Activated naive CD4-positive, alpha-beta T cell treated with anti-CD3 and anti-CD28 coated beads, Interleukin-2, amount 50 U/mL, for 24 hours (primary cell): ENCODE data around the gene IKZF2.

ENCODE experiments used
- H3K27ac Mint-ChIP-seq: one replicate; pipeline ENCODE4 v1.8.0; 2021; ENCODE audit warnings: mild to moderate bottlenecking, mixed read lengths
- H3K27me3 Mint-ChIP-seq: one replicate; pipeline ENCODE4 v1.8.0; 2021; ENCODE audit warnings: mixed read lengths
- H3K36me3 Mint-ChIP-seq: one replicate; pipeline ENCODE4 v1.8.0; 2021; ENCODE audit warnings: mixed read lengths
- H3K4me1 Mint-ChIP-seq: one replicate; pipeline ENCODE4 v1.8.0; 2021; ENCODE audit warnings: mixed read lengths
- H3K4me3 Mint-ChIP-seq: one replicate; pipeline ENCODE4 v1.8.0; 2021; ENCODE audit warnings: mild to moderate bottlenecking, mixed read lengths
- H3K9me3 Mint-ChIP-seq: one replicate; pipeline ENCODE4 v1.8.0; 2021; ENCODE audit warnings: mixed read lengths

Gene IKZF2

GRCh38 chr2:213162516-213163118 is 11.2 kb upstream of the IKZF2 start:
- Mint-ChIP-seq H3K4me3 (no peak overlapping the region), H3K9me3 (no peaks in the 10 kb centered on the region), H3K4me1 (no peaks in the 10 kb centered on the region), H3K36me3 (no peaks in the 10 kb centered on the region), H3K27ac (no peak overlapping the region), H3K27me3 (no peaks in the 10 kb centered on the region)

GRCh38 chr2:213161759-213162515 is 10.5 kb upstream of the IKZF2 start:
- Mint-ChIP-seq H3K4me3 (no peak overlapping the region), H3K9me3 (no peaks in the 10 kb centered on the region), H3K36me3 (no peaks in the 10 kb centered on the region), H3K4me1 (no peaks in the 10 kb centered on the region), H3K27me3 (no peaks in the 10 kb centered on the region), H3K27ac (no peak overlapping the region)

DNA sequence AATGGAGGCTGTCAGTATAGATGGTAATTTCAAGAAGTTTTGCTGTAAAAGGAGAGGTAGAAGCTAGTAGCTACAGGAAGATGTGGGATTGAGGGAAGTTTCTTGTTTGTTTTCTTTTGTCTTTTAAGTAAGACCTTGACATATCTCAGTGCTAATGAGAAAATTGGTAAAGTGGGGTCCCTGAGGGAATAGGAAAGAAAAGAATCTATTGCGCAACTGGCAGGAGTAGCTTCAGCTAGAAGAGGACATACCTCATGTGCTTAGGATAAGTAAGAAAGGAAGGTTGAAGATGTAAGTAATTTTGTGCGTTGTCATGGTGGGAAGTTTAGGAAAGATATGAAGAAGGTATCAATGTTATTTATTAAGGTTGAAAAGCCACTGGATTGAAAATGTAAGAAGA is 8.4 kb upstream of the IKZF2 start:
- Mint-ChIP-seq H3K9me3 (no peaks in the 10 kb centered on the region), H3K27me3 (peaks cover 3% of the 10 kb centered on the region), H3K4me1 (no peaks in the 10 kb centered on the region), H3K4me3 (no peak overlapping the region), H3K27ac (no peak overlapping the region), H3K36me3 (no peaks in the 10 kb centered on the region)

DNA sequence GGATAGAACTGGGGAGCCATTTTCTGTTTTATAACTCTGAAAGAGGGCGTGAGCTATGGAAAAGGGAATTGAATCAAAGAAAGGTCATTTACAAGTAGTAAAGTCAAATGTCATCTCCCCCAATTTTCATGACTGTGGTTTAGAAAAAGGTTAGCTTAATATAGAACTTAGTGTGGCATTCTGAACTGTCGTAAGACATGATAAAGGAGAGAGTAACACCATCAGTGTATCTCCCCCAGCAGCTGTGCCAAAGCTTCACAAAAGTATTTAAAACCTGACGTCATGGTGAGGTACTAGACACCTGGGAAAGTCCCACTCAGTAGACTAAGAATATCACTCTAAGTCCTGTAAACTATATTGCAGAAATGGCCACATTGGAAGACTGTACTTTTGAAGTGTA is 5.8 kb upstream of the IKZF2 start:
- Mint-ChIP-seq H3K4me1 (peaks cover 6% of the 10 kb centered on the region), H3K27ac (no peak overlapping the region), H3K9me3 (no peaks in the 10 kb centered on the region), H3K36me3 (no peaks in the 10 kb centered on the region), H3K27me3 (peaks cover 22% of the 10 kb centered on the region), H3K4me3 (no peak overlapping the region)

DNA sequence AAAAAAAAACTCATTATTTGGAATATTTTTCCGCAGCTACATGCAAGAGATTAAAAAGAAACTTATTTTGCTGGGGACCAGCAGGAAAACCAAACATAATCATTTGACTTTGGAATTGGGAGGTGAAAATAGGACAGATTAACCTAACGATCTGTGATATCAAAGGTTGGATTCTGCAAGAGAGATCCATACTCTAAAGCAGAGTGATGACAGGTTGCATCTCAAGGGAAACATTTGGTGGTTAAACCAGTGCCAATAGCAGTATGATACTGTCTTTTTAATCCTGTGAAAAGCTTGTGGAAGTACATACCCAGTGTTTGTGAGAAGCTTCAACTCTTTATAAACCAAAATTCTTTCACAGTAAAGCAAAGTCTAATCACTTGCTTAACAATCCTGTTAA is 5.3 kb upstream of the IKZF2 start:
- H3K4me1 Mint-ChIP-seq: peaks cover 7% of the 10 kb centered on the region
- no peaks in the 10 kb centered on the region for H3K9me3 Mint-ChIP-seq
- H3K27ac Mint-ChIP-seq: no peak overlapping the region
- peaks cover 23% of the 10 kb centered on the region for H3K27me3 Mint-ChIP-seq
- H3K4me3 Mint-ChIP-seq: no peak overlapping the region
- H3K36me3 Mint-ChIP-seq: no peaks in the 10 kb centered on the region

GRCh38 chr2:213152888-213153287 is 1.5 kb upstream of the IKZF2 start:
- Mint-ChIP-seq H3K27ac (no peak overlapping the region), H3K9me3 (no peaks in the 10 kb centered on the region), H3K4me1 (peaks cover 26% of the 10 kb centered on the region), H3K4me3 (peak overlapping the region; percentile 80), H3K27me3 (peaks cover 48% of the 10 kb centered on the region), H3K36me3 (no peaks in the 10 kb centered on the region)

GRCh38 chr2:213152065-213152794 is 818 bp upstream of the IKZF2 start:
- H3K4me3 Mint-ChIP-seq: peak overlapping the region; percentile 80
- H3K27ac Mint-ChIP-seq: peak overlapping the region; percentile 35
- H3K27me3 Mint-ChIP-seq: peaks cover 48% of the 10 kb centered on the region
- H3K9me3 Mint-ChIP-seq: no peaks in the 10 kb centered on the region
- peaks cover 26% of the 10 kb centered on the region for H3K4me1 Mint-ChIP-seq
- H3K36me3 Mint-ChIP-seq: no peaks in the 10 kb centered on the region

DNA sequence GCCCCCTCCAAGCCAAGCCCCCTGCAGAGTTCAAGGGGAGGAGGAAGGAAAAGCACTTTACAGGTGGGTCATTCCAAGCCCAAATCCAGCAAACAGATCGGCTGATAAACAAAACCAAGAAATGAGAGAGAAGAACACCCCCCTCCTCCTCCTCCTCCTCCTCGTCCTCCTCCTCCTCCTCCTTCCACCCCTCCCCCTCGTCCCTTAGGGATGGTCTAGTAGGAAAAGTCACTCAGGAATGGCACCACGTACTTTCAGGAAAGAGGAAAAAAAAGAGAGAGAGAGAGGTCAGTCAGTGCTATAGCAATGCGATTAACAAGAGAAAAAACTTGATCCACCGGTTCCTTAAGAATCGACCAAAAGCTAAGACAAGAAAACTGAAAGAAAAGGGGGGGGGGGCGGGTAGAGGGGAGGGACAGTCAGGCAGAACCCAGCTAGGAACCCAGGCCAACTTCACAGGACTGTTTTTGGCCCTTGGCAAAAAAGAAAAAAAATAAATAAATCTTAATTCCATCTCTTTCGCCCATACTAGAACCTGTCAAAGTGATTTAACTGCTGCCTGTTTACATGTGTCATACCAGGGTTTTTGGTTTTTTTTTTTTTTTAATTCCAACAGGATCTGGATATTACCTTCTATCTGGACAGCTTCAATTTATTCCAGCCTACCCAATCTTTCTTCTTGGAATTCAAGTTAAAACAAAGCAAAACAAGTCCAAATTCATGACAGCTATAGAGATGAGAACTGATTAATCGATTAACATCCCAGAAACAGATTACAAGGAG is 906 bp downstream of the IKZF2 start:
- Mint-ChIP-seq H3K36me3 (no peaks in the 10 kb centered on the region), H3K9me3 (no peaks in the 10 kb centered on the region), H3K27ac (peak overlapping the region; percentile 23), H3K27me3 (peaks cover 45% of the 10 kb centered on the region), H3K4me3 (peak overlapping the region; percentile 78), H3K4me1 (peaks cover 26% of the 10 kb centered on the region)

GRCh38 chr2:213149949-213150314 is 1.5 kb downstream of the IKZF2 start:
- Mint-ChIP-seq H3K4me1 (peaks cover 26% of the 10 kb centered on the region), H3K27me3 (peaks cover 45% of the 10 kb centered on the region), H3K9me3 (no peaks in the 10 kb centered on the region)

DNA sequence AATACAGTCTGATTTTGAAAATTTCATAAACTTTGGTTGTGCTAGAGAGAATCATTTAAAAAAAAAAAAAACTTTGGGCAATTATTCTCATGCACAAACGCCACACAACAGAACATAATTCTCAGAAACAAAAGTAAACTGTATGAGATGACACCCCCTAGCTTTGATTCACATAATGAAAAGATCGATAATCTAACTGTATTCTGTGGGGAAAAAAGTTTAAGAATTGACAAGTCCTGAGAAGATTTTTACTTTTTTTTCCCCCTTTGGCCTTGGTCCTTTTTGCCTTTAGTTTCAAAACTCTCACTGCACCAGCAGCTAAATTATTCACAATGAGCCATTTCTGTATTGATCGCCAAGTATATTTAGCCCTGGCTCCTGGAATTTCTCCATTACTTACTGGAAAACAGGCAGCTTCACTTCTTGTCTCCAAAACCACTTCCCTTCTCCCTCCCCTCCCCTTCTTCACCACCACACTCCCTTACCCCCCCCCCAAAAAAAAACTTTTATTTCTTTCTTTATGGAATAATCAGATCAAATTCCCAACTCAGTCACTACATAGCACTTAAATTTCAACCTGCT is 2.0 kb downstream of the IKZF2 start:
- H3K4me1 Mint-ChIP-seq: peaks cover 31% of the 10 kb centered on the region

More at GRCh38 chr2:213149949-213150314, 1.5 kb downstream of the IKZF2 start:
- H3K27ac Mint-ChIP-seq: peak overlapping the region; percentile 23
- no peaks in the 10 kb centered on the region for H3K36me3 Mint-ChIP-seq
- peak overlapping the region; percentile 78 for H3K4me3 Mint-ChIP-seq

DNA sequence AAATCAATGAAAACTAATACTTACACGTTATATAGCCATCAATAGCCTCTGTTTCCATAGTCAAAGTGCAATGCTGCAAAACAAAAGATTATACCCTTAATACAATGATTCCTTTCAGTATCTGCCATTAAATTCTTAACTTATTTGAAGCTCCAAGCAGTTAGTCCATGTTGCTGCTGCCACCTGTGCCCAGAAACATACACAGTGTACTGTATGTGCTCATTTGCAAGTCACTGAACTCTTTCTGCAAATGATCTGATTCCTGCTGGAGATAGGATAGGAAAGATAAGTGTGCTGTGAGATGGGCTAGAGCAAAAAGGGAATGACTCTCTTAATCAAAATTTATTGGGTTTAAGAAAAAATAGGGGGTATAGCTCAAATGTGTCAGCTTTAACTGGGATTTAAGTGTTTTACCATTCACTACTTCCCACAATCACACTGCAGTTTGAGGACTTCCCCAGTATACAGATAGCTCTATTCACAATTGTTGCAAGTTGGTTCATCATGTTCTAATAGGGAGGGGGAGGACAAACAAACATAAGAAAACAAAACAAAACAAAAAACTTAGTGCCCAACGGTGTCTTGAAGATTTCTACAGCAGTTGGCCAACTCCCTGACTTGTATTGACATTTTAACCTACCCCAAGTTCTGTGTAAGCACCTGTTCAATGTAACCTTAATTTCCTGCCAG is 2.7 kb downstream of the IKZF2 start:
- Mint-ChIP-seq H3K4me3 (peak overlapping the region; percentile 78), H3K4me1 (peaks cover 31% of the 10 kb centered on the region), H3K27ac (no peak overlapping the region), H3K27me3 (peaks cover 40% of the 10 kb centered on the region), H3K36me3 (no peaks in the 10 kb centered on the region), H3K9me3 (no peaks in the 10 kb centered on the region)

More for the DNA sequence above, 2.0 kb downstream of the IKZF2 start:
- Mint-ChIP-seq H3K4me3 (peak overlapping the region; percentile 78), H3K9me3 (no peaks in the 10 kb centered on the region), H3K36me3 (no peaks in the 10 kb centered on the region), H3K27me3 (peaks cover 42% of the 10 kb centered on the region), H3K27ac (no peak overlapping the region)

DNA sequence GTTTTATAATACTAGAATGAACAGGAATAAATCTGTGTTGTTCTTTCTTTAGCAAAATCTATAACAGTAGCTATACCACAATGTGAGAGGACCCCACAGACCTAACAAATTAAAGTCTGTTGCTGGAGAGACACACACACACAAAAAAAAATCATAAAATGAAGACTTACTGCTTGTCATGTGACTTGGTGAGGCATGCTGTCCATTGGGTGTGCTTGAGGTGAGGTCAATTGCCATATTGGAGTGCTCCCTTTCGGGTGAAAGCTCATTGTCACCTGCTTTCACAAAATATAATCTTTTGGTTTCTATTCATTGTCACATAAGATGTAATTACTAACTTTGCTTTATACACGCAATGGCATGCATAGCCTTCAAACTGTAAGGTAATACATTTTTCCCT is 3.9 kb downstream of the IKZF2 start:
- H3K36me3 Mint-ChIP-seq: no peaks in the 10 kb centered on the region
- H3K27me3 Mint-ChIP-seq: peaks cover 29% of the 10 kb centered on the region
- no peak overlapping the region for H3K27ac Mint-ChIP-seq
- no peaks in the 10 kb centered on the region for H3K9me3 Mint-ChIP-seq
- peaks cover 28% of the 10 kb centered on the region for H3K4me1 Mint-ChIP-seq
- no peak overlapping the region for H3K4me3 Mint-ChIP-seq

DNA sequence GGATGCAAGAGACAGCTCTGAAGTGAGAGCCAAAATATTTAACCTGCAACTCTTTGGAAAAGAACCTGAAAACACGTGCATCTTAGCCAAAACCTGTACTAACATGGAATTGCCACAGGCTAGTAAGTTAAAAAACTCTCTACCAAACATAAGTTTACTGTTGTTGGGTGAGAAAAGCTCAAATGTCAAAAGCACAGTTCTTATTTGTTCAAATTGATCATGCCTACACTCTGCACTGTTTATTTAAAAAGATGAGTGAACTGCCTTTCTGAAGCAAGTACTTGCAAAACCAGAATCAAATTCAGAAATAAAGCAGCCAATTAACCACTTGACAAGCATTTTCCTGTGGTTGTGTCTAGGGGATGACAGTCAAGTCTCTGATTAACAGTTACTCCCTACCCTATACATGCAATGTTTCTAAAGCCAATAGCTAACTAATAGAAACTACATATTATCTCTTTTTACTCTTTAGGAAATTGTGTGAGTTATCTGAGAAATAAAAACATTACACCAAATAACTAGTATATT is 5.6 kb downstream of the IKZF2 start:
- Mint-ChIP-seq H3K9me3 (no peaks in the 10 kb centered on the region), H3K27me3 (peaks cover 23% of the 10 kb centered on the region), H3K36me3 (no peaks in the 10 kb centered on the region), H3K27ac (no peak overlapping the region), H3K4me3 (no peak overlapping the region), H3K4me1 (peaks cover 17% of the 10 kb centered on the region)

- Mint-ChIP-seq H3K9me3 (no peaks in the 10 kb centered on the region), H3K4me1 (no peaks in the 10 kb centered on the region), H3K27me3 (peaks cover 2% of the 10 kb centered on the region), H3K36me3 (no peaks in the 10 kb centered on the region), H3K4me3 (no peak overlapping the region), H3K27ac (no peak overlapping the region)
Observed at GRCh38 chr2:213137064-213137463, 14.3 kb downstream of the IKZF2 start.
